RWPE2 (cell line): ENCODE measurements around the gene TEKT2.

Source experiments
- ATAC-seq: fragments of 200-7000 bp; cut with Tn5 transposase; 3 replicates; pipeline ENCODE4 v1.9.1; 2021; ENCODE audit warnings: low read depth
- DNase-seq: peaks from one replicate; pipeline ENCODE4 v3.0.0-alpha.2; 2020; ENCODE audit warnings: low spot score
- H3K27ac ChIP-seq: fragments of 450-650 bp; 2 replicates; pipeline ENCODE4 v1.5.1; 2017; ENCODE audit warnings: mild to moderate bottlenecking; ENCODE audit not compliant: poor library complexity, severe bottlenecking
- H3K27me3 ChIP-seq: fragments of 250-450 bp; sonication (Bioruptor Pico); 2 replicates; pipeline ENCODE4 v1.5.1; 2021; ENCODE audit warnings: mild to moderate bottlenecking, moderate library complexity; ENCODE audit not compliant: insufficient read depth, poor library complexity, severe bottlenecking
- H3K36me3 ChIP-seq: fragments of 250-450 bp; sonication (Bioruptor Pico); 2 replicates; pipeline ENCODE4 v1.5.1; 2020; ENCODE audit warnings: low read depth, mild to moderate bottlenecking, moderate library complexity
- H3K4me1 ChIP-seq: fragments of 250-450 bp; sonication (Bioruptor Pico); 2 replicates; pipeline ENCODE4 v1.5.1; 2021; ENCODE audit warnings: mild to moderate bottlenecking, moderate library complexity; ENCODE audit not compliant: insufficient read depth, poor library complexity, severe bottlenecking
- H3K4me3 ChIP-seq: fragments of 250-450 bp; sonication (Bioruptor Pico); 2 replicates; pipeline ENCODE4 v1.5.1; 2021; ENCODE audit warnings: mild to moderate bottlenecking, moderate library complexity; ENCODE audit not compliant: severe bottlenecking
- H3K9me3 ChIP-seq: fragments of 250-450 bp; sonication (Bioruptor Pico); 2 replicates; pipeline ENCODE4 v1.5.1; 2021; ENCODE audit warnings: mild to moderate bottlenecking, moderate library complexity; ENCODE audit not compliant: severe bottlenecking
- CTCF ChIP-seq: fragments of 450-650 bp; IDR thresholded peaks from one replicate; pipeline ENCODE4 v1.5.1; 2017; ENCODE audit warnings: mild to moderate bottlenecking, moderate library complexity; ENCODE audit not compliant: poor library complexity, severe bottlenecking

Gene TEKT2

GRCh38 chr1:36108314-36108713 lies 24.4 kb downstream of the TEKT2 start:
- DNase-seq (no peak), ATAC-seq (no peak)
- Histone ChIP-seq H3K27me3 (no peaks in the 10 kb centered on the region), H3K4me1 (peaks cover 10% of the 10 kb centered on the region), H3K4me3 (no peak overlapping the region), H3K36me3 (no peaks in the 10 kb centered on the region), H3K9me3 (no peaks in the 10 kb centered on the region), H3K27ac (peak overlapping the region; percentile 48)
- no peak for TF ChIP-seq CTCF

DNA sequence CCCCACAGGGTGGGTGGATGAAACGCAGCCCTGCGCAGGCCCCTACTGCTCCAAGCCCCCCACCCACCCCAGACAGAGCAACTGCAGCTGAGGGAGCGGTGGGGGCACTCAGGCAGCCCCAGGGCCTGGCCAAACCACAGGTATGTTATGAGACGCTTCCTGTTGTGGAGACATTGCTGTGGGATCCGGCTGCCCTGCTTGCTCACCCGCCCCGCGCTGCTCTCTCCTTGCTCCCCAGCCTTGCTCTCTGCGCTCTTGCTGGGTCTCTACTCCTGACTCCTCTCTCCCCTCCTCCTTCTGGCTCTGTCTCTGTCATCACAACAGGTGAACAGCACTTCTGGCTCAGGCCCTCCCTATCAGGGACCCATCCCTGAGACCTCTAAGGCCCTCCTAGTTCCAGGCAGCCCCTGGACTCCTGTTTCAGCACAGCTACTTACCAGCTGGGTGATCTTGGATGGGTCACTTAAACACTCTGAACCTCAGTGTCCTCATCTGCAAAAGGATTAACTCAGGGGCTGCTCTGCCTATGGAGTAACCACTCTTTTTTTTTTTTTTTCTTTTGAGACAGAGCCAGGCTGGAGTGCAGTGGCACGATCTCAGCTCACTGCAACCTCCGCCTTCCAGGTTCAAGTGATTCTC lies 25.3 kb downstream of the TEKT2 start:
- ATAC-seq, result peak; percentile 98
- no peaks in the 10 kb centered on the region for H3K27me3 ChIP-seq
- DNase-seq, result no peak
- no peak overlapping the region for H3K4me3 ChIP-seq
- H3K27ac ChIP-seq, result peak overlapping the region; percentile 48
- H3K36me3 ChIP-seq, result no peaks in the 10 kb centered on the region
- H3K4me1 ChIP-seq, result peaks cover 10% of the 10 kb centered on the region
- no peak for TF ChIP-seq CTCF
- H3K9me3 ChIP-seq, result no peaks in the 10 kb centered on the region

DNA sequence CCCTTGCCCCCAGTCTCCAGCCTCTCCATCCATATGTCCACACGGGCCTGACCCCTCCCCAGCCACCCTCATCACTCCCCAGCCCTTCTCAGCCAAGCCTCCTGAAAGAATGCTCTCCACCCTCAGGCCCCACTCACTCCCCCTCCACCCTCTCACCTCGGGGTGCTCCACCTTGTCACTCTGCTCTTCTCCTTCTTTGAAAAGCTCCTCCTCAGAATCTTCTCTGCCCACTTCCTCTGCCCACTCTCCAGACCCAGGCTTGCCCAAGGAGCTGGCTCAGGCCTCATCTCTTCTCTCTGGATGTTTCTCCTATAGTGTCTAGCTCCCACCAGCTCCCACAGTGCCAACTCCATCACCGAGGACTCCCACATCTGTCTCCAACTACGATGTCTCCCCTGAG lies 27.3 kb downstream of the TEKT2 start:
- Histone ChIP-seq H3K27me3 (no peaks in the 10 kb centered on the region), H3K27ac (no peak overlapping the region), H3K36me3 (no peaks in the 10 kb centered on the region), H3K4me3 (no peak overlapping the region), H3K9me3 (no peaks in the 10 kb centered on the region), H3K4me1 (peaks cover 10% of the 10 kb centered on the region)
- ATAC-seq (no peak), DNase-seq (no peak)
- TF ChIP-seq CTCF, result no peak

GRCh38 chr1:36112823-36113222 lies 28.9 kb downstream of the TEKT2 start:
- Histone ChIP-seq H3K9me3 (no peaks in the 10 kb centered on the region), H3K4me3 (no peak overlapping the region), H3K27me3 (no peaks in the 10 kb centered on the region), H3K27ac (no peak overlapping the region), H3K4me1 (peaks cover 10% of the 10 kb centered on the region), H3K36me3 (no peaks in the 10 kb centered on the region)
- no peak for TF ChIP-seq CTCF
- no peak for DNase-seq
- ATAC-seq, result no peak

- Histone ChIP-seq H3K9me3 (no peaks in the 10 kb centered on the region), H3K4me1 (peaks cover 2% of the 10 kb centered on the region), H3K27me3 (no peaks in the 10 kb centered on the region), H3K27ac (no peak overlapping the region), H3K36me3 (no peaks in the 10 kb centered on the region), H3K4me3 (no peak overlapping the region)
- no peak for DNase-seq
- no peak for TF ChIP-seq CTCF
- ATAC-seq, result no peak
Measured at GRCh38 chr1:36114371-36114770, 30.5 kb downstream of the TEKT2 start.
